HG02759 (cell line): ENCODE data around the gene MUL1.

ENCODE experiments used
- ATAC-seq: cut with Tn5 transposase; IDR thresholded peaks from one replicate; pipeline ENCODE4 v1.9.1; 2021; ENCODE audit warnings: mild to moderate bottlenecking, moderate library complexity; ENCODE audit not compliant: unreplicated experiment

The MUL1 gene, protein sequence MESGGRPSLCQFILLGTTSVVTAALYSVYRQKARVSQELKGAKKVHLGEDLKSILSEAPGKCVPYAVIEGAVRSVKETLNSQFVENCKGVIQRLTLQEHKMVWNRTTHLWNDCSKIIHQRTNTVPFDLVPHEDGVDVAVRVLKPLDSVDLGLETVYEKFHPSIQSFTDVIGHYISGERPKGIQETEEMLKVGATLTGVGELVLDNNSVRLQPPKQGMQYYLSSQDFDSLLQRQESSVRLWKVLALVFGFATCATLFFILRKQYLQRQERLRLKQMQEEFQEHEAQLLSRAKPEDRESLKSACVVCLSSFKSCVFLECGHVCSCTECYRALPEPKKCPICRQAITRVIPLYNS

DNA sequence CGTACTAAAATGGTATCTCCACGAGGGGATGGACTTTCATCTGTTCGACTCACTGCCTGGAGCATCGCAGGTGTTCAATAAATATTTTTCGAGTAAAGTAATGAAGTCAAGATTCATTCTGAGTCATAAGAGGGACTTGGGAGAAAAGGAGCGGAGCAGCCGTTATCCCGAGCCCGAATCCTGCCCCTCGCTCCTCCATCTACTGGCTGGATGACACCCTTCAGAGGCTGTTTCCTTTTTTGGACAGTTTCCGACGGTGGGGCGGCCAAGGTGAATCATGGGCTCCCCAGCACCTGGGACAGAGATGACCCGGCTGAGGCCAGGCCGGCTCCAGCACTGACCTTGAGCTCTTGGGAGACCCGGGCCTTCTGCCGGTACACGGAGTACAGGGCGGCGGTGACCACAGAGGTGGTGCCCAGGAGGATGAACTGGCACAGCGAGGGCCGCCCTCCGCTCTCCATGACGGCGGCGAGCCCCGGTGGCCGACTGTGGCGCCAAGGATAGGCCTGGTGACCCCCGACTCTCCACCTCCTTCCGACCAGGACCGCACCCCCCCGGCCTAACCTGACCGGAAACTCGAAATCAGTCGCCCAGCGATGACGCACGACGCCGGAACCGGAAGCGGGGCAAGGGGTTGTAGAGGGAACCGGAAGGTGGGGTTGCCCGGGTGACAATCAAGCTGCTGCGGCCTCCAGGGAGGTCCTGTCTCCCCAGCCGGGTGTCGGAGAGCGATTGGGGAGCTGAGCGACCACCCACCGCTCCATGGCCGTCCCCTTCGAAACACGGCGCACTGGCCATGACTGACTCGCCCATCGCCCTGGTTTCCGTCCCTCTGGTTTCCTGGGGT lies at the start of gene MUL1:
Gene MUL1 (minus strand): TSS at position 588 of the 847 bp plus-strand sequence. CDS start 127 bp downstream, at position 461.
- peak; percentile 97 for ATAC-seq

DNA sequence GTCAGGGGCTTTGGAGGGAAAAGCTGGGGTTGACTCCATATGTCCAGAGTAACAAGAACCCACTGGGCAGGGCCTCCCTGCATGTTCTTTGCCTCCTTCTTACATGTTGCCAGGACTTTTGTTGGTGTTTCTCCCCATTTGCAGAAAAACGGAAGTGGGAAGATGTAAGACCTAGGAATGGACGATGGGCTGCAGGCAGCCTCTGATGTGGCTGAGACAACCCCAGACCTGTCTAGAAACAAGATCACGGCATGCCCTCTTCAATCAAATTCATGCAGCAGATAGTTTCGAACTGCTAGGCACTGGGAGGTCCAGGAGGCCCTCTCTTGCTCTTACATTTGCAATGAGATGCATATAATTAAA lies 47.8 kb upstream of the MUL1 start:
- no peak for ATAC-seq

DNA sequence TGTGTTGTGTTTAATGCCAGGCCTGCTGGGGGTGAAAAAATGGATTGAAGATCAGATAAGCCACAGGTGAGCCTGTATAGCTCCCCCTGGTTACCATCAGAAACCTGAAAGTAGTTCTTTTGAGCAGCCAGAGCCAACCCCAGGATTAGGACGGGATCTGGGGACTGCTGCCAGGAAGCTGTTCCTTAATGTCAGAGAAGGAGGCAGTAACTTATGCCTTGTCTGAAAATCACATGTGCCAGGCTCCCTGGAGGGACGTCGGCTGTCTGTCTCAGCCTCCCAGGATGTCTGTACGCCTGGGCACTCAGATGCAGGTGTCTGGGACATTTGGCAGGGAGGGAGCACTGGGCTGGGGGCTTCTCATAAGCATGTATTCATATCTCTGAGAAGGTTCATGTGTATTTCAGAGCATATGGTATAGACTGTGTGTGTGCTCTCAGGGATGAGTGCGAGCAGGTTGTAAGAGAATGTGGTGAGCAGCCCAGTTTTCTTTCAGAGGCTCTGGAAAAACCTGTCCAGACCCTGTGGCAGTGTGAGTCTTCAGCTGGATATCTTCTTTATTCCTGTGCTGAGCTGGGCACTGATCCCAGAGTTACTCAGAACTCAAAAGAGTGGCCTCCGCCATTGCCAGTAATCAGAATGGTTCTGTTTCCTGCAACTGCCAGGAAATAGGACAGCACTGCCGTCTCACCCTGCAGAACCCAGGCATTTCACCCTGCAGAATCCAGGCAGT lies 47.2 kb upstream of the MUL1 start:
- no peak for ATAC-seq

DNA sequence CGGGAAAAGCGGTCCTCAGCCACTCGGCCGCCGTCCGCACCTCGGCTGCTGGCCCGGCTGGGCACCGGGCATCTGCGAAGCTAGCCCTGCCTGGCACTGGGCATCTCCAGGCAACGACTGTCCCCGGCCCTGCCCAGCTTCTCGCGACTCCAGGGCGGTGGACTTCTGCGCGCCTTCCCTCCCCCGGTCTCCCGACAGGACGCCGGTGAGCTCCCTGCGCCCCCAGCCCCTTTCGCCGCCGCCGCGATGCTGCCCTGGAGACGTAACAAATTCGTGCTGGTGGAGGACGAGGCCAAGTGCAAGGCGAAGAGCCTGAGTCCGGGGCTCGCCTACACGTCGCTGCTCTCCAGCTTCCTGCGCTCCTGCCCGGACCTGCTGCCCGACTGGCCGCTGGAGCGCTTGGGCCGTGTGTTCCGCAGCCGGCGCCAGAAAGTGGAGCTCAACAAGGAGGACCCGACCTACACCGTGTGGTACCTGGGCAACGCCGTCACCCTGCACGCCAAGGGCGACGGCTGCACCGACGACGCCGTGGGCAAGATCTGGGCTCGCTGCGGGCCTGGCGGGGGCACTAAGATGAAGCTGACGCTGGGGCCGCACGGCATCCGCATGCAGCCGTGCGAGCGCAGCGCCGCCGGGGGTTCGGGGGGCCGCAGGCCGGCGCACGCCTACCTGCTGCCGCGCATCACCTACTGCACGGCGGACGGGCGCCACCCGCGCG lies 44.9 kb upstream of the MUL1 start:
- no peak for ATAC-seq

DNA sequence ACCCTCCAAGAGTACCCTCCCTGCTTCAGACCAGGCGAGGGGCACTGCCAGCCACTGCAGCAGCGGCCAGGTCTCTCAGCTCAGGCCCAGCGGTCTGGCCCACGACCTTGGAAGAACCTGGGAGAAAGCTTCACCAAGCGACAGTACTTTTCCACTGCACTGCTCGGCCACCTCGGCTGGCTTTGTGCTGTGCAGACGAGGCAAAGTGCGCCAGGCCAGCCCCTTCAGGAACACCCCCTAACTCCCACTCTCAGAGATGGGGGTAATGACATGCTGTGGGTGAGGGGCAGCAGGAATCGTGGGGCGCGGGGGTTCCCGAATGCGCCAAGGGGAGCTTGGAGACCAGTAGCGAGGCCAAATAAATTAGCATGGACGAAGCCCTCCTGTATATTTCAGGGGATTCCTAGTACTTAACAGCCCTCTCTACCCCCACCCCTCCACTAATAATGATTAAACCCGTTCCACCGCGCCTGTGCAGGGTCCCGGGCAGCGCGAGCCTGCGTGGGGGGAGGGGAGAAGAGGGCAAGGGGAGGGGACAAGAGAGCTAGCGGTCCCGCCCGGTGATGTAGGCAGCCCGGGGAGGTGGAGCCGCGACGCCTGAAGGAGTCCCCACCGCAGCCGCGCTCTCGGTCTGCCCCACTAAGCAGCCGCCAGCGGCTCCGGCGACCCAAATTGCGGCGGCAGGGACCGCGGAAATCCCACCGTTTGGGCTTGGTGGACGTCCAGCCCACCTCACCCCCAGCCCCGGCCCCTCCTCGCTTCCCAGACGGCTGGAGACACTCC lies 44.2 kb upstream of the MUL1 start, which contains the start of gene FAM43B:
Gene FAM43B (plus strand): TSS at position 629 of the 783 bp plus-strand sequence. CDS start 401 bp downstream, outside the sequence.
- no peak for ATAC-seq

DNA sequence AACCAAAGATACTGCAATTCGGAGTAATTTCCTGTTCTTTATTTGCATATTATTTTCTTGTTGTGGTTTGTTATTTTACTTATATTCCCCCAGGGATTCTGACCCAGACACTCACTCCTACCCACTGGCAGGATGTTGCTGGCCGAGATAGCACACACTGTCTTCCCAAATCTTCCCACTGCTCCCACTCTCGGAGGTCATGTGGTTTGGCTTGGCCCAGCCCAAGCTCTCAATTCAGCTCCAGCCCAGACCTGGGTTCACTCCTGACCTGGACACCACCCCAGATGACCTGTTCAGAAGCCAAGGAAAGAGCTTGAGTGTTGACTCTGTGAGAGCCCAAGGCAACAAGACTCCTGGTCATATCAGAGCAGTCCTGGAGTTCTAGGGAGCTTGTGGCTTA lies 43.2 kb upstream of the MUL1 start:
- ATAC-seq: no peak

DNA sequence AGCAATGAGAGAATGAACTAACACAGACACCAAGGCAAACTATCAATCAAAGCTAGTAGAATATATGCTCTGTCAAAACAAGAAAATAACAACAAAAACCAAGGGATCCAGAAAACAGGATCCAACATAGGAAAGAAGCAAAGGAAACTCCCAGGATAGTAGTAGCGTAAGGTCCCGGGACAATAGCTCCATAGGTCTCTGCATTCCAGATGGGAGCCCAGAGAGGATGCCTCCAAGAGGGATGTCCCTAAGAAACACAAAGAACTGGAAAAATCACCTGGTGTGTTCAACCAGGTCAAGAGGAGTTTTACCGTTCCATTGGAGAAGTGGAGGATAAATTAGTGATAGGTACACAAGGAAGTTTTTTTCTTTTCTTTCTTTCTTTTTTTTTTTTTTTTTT lies 38.7 kb upstream of the MUL1 start:
- ATAC-seq: no peak

DNA sequence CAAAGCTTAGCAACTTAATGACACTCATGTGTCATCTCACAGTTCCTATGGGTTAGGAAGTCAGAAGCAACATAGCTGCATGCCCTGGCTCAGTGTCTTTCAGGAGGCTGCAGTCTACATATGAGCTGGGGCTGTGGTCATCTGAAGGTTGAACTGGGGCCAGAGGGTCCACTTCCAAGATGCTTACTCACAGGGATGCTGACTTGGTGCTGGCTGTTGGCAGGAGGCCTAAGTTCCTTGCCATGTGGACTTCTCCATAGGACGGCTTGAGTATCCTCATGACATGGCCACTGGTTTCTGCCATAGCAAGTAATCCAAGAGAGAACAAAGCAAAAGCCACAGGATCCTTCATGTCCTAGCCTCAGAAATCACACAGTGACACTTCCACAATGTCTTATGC lies 32.3 kb upstream of the MUL1 start:
- ATAC-seq: no peak

DNA sequence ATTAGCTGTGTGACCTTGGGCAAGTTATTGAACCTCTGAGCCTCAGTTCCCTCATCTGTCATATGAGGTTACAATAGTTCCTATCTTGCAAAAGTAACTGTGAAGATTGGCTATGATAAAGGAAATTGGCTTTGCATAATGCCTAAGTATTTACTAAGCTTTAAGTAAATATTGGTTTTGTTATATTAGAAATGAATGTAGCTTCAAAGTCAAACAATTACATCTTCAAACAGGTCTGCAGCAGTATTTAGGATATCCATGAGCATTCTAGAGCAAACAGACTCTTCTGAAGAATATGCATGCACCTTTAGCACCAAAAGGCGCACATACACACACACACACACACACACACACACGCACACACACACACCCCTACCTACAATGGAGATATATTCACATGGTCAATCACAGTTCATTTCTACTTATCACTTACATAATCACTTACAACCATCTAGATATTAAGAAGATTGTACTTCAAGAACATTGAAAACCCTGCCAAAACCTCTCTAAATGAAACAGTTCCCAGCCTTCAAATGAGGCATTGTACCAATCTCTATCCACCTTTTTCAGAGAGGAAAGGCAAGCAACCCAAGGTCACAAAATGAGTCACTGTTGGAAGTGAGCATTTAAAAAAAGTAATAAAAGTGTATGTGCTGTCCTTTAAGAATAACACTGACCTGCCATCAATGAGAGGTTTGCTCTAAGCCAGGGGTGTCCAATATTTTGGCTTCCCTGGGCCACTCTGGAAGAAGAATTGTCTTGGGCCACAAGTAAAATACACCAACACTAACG lies 31.0 kb upstream of the MUL1 start:
- no peak for ATAC-seq

DNA sequence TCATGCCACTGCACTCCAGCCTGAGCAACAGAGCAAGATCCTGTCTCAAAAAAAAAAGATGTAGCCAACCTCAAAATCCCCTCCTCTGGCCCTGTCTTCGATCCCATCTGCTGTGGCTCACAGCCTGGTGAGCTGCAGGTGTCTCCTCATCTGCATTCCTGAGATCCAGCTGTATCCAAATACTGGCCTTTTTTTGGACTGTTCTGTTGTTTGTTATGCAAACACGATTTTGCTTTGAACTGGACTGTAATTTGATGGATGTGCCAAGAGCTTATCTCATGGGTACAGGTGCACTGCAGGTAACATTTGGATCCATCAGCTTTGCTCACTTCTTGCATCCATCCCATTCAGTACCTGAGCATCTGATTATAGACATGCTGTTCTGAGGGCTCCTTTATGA lies 30.3 kb upstream of the MUL1 start:
- ATAC-seq: no peak

DNA sequence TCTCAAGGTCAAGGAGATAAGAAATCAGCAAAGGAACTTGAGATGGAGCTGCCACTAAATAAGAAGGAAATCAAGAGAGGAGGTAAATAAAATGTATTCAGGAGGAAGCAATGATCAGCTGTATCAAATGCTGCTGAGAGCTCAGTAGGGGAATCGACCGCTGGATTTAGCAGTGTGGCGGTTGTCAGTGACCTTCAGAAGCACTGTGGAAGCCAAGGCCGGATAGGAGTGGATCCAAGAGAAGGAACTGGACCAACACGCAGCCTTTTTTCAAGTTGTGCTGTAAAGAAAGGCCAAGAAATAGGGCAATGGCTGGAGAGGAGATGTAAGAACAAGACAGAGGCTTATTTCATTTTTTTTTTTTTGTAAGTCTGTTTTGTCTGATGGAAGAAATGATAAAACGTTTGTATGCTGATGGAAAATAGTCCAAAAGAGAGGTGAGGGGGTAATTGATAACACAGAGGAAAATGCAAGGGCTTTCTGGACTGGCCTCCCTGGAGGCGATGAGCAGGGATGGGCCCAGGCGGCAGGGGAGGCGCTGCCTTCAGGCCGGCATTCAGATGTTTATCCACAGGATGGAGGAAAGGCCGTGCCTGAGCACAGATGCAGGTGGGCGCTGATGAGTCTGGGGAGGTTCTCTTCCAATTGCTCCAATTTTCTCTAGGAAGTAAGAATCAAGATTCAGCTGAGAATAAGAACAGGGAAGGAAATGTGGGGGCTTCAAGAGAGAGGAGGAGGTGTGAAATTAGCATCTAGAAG lies 26.9 kb upstream of the MUL1 start:
- no peak for ATAC-seq

DNA sequence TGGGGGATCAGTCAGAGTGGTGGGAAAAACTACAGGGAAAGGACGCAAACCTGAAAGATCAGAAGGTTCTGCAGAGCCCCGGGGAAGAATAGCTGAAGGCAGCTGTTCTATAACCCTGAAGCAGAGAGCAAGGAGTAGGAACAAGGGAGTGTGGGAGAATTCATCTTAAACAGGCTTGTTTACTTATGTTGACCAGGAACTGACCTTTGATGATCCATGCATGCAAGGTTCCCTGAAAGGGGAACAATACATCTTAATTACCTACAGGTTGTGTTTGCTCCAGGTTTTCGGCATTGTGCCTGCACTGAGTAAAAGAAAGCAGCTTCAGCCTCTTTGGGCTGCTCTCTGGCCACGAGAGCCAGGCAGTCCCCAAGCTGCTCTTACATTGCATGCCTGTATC lies 25.7 kb upstream of the MUL1 start:
- no peak for ATAC-seq

DNA sequence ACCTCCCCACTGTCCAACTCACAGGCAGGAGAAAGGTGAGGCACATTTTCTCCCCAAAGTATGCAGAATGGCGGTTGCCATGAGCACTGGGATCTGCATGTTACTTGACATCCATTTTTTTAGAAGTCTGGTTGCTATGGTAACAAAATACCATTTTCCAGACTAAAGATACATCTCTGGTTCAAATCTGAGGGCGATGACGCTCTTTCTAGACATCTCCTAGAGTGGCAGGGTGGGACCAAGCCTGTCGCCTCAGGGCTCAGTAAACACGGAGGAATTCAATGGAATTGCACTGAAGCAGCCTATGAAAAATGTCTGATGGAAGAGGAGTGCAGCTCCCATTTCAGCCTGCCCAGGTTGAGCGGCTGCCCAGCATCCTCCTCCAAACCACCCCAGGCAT lies 22.9 kb upstream of the MUL1 start:
- no peak for ATAC-seq

DNA sequence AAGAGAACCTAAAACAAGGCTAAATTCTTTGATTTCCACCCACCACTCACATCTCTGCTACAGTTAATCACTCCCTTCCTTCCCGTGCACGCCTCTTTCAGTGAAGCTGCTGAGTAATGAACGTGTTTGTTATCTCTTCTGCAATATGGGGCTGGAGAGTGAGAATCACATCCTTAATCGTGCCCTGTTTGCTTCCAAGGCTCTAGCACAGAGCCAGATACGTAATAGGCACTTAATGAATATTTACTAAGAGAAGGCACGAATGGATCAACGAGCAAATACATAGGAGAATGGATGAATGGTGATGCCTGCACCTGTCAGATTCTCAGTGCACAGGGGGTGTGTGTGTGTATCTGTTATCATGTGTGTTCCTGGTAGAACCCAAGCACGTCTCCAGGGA lies 22.4 kb upstream of the MUL1 start:
- no peak for ATAC-seq

DNA sequence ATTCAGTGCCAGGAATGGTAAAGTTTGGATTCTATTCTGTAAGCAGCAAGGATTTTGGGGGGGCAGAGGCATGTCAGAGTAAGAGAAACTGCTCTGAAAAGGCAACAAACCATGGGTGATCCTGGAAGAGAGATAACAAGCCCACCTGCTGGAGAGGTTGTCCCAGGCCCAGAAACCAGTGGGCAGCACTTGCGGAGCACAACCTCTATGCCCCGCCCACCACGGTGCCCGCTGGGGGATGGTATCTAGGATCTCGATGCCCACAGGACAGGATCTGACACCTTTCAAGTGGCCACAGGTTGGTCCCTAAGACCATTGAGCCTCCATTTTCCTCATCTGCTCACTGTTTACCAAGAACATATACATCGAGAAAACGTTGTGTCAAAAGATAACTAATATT lies 20.3 kb upstream of the MUL1 start:
- no peak for ATAC-seq

DNA sequence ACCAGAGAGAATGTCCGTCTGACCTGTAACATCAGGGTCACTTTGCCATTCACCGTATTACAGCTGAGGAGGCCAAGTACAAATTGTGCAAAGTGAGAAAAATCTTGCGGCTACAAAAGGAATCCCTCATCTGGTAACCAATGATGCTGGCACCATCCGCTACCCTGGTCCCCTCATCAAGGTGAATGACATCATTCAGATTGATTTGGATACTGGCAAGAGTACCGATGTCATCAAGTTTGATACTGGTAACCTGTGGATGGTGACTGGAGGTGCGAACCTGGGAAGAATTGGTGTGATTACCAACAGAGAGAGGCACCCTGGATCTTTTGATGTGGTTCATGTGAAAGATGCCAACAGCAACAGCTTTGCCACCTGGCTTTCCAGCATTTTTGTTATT lies 18.3 kb upstream of the MUL1 start:
- ATAC-seq: no peak

DNA sequence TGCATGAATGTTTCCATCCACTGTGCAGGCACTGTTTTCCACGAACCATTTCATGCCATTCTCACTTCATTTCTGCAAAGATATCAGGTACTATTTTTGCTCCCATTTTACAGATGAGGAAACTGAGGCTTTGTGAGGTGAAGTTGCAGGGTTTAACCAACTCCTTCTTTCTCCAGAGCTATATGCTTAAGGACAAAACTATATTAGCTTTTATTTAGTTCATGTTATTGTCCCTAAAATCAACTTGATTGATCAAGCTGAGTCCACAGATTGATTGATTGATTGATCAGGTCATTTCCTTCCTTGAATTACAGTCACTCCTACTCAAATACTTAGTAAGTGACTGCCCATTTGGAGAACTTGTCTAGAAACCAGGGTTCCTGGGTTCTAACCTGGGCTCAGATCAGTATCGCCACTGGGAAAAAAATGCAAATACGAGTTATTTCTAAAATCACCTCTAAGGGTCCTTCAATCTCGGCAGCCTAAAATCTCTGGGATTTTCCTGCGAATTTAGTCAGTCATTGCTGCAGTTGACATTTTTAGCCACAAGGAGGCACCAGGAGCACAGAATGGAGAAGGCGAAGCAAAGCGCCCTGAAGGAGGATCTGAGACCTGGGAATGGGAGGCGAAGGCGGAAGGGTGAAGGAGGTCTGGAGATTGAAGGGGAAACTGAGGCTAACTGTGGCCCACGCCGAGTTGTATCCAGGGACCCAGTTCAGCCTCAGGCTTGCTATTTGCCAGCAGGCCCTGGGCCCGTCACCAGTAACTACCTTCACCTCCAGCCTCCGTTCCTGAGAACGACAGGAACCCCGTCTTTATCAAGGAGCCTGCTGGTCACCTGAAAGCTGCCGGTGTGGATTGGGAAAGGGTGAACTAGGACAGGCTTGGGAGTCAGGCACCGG lies 14.3 kb upstream of the MUL1 start:
- ATAC-seq: no peak
